GM21381 (cell line): ENCODE data around the gene MYT1.
"Not testable (repeated sequence)": the region's sequence is repeated elsewhere in the genome, so short reads cannot be mapped to it uniquely, and the experiment has no call there.

Source experiments
- ATAC-seq: cut with Tn5 transposase; IDR thresholded peaks from one replicate; pipeline ENCODE4 v1.9.1; 2021; ENCODE audit warnings: mild to moderate bottlenecking, moderate library complexity; ENCODE audit not compliant: unreplicated experiment

MYT1 gene

DNA sequence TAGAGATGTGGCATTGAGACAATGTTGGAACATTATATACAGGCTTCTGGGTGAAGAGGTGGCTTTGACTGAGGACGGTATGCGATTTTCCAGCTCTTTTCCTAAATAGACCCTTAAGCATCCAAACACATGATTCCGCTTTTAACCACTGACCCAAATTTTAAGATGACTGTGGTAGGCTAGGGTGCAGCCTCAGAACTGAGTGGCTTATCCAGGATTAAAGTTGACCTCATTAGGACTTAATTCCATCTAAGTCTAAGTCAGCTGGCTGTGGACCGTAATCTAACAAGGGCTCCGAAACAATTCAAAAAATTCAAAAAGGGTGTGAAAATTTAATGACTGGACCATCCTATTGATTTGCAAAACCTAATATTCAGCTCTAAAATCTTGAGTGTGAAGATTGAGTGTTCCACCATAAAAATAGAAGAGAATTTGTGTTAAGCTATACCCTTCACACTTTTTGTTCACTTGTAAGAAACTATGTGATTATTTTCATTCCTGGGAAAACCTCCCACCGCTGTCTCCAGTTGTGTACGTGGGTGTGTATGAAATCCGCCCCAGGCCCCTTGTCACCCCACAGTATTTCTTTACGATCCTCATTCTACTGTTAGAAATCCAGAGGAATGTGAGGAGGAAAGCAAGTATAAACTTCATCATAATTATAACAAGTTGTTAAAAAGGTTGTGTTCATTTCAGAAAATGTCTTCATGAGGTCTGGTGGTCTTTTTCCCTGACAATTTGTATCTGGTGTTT, 94.0 kb downstream of the MYT1 start:
- no peak for ATAC-seq

- no peak for ATAC-seq
Measured at GRCh38 chr20:64260239-64260638, 96.0 kb downstream of the MYT1 start.

GRCh38 chr20:64261138-64261537, 96.9 kb downstream of the MYT1 start:
- no peak for ATAC-seq

GRCh38 chr20:64264091-64264490, 99.8 kb downstream of the MYT1 start:
- no peak for ATAC-seq

DNA sequence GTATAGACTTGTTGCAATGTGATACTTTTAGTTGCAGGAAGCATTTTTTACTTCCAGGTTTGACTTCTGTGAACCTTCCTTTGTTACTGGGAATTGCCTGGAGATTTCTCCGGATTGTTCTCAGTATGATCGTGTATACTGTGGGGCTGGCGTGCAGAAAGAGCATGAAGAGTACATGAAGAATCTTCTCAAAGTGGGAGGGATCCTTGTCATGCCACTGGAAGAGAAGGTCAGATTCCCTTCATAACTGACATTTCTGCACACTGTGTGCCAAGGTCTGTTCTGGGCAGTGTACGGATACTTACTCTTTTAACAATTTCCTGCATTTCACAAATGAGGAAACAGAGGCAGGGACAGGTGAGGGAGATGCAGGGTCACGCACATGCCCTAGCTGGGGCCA, 100.9 kb downstream of the MYT1 start:
- ATAC-seq: no peak

- no peak for ATAC-seq
Measured at GRCh38 chr20:64266988-64267387, 102.7 kb downstream of the MYT1 start.

DNA sequence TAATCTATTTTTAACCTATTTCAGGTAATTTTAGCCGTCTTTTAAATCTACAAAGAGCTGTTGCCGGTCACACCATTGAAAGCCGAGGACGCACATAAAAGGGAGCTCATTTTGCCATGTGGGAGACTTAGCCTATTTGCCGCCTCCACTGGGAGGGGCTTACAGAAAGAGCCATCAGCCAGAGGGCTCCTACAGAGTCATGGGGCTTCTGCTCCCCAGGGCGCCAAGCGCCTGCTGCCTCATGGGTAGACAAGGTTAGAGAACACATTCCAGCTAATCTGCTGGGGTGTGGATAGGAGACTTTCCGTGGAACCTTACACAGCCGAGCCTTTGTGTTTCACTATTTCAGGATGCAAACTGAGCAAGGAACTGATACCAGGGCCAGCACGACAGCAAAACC, 103.9 kb downstream of the MYT1 start:
- no peak for ATAC-seq

DNA sequence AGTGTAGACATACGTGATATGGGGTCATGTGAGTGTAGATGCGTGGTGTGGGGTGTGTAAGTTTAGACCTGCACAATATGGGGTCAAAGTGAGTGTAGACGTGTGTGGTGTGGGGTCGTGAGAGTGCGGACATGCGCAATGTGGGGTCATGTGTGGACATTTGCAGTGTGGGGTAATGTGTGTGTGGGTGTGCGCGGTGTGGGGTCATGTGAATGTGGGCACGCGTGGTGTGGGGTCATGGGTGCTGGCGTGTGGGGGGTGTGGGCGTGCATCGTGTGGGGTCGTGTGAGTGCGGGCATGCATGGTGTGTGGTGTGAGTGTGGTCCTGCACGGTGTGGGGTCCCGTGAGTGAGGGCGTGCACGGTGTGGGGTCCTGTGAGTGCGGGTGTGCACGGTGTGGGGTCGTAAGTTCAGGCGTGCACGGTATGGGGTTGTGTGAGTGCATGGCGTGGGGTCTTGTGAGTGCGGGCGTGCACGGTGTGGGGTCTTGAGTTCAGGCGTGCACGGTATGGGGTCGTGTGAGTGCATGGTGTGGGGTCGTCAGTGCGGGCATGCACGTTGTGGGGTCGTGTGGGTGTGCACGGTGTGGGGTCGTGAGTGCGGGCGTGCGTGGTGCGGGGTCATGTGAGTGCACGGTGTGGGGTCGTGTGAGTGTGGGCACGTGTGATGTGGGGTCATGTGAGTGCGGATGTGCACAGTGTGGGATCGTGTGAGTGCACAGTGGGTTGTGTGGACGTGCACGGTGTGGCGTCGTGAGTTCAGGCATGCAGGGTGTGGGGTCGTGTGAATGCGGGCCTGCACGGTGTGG, 105.6 kb downstream of the MYT1 start:
- ATAC-seq: no peak

- ATAC-seq: no peak
Measured at GRCh38 chr20:64271636-64272035, 107.4 kb downstream of the MYT1 start.

GRCh38 chr20:64273109-64273508, 108.9 kb downstream of the MYT1 start:
- ATAC-seq: no peak

GRCh38 chr20:64276817-64277216, 112.6 kb downstream of the MYT1 start:
- no peak for ATAC-seq

DNA sequence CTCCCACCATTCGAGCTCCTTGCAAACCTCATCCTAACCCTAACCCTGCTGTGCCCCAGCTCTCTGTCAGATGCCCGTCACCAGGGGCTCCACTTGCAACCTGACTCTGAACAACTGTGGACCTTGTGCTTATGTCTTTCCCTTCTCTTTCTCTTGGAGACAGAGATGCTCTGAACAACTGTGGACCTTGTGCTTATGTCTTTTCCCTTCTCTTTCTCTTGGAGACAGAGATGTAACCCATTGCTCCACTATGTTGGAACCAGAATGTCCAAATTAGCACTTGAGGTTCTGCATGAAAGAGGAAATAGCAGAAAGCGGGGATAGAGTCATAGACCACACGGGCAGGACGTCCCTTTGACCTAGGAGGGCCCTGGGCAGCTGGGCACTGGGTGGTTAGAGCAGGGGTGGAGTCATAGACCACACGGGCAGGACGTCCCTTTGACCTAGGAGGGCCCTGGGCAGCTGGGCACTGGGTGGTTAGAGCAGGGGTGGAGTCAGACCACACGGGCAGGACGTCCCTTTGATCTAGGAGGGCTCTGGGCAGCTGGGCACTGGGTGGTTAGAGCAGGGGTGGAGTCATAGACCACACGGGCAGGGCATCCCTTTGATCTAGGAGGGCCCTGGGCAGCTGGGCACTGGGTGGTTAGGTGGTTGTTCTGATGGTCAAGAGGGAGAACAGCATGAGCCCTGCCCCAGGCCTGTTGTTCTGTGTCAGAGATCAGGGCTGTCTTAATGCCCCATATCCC, 113.5 kb downstream of the MYT1 start:
- no peak for ATAC-seq

DNA sequence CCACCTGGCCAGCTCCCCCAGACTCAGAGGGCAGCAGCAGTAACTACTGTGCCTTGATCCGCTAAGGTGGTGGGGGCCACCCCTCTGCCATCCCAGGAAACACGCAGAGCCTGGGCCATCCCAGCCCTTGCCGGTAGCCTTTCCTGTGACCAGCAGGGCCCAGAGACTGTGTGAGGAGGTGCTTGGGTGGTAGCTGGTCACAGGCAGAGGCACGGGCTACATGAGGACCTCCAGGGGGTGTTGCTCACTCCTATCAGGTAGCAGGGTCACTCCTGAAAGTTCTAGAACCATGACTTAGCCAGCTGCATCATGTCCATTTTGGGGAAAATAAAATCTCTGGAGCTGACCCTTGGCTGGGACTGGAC, 114.0 kb downstream of the MYT1 start:
- no peak for ATAC-seq

GRCh38 chr20:64279826-64280459, 115.7 kb downstream of the MYT1 start:
- no peak for ATAC-seq

GRCh38 chr20:64280460-64280843, 116.2 kb downstream of the MYT1 start:
- no peak for ATAC-seq

- ATAC-seq: no peak
Measured at GRCh38 chr20:64283646-64284045, 119.4 kb downstream of the MYT1 start.

- ATAC-seq: peak; percentile 92
Measured at GRCh38 chr20:64285579-64286446, 121.6 kb downstream of the MYT1 start.

DNA sequence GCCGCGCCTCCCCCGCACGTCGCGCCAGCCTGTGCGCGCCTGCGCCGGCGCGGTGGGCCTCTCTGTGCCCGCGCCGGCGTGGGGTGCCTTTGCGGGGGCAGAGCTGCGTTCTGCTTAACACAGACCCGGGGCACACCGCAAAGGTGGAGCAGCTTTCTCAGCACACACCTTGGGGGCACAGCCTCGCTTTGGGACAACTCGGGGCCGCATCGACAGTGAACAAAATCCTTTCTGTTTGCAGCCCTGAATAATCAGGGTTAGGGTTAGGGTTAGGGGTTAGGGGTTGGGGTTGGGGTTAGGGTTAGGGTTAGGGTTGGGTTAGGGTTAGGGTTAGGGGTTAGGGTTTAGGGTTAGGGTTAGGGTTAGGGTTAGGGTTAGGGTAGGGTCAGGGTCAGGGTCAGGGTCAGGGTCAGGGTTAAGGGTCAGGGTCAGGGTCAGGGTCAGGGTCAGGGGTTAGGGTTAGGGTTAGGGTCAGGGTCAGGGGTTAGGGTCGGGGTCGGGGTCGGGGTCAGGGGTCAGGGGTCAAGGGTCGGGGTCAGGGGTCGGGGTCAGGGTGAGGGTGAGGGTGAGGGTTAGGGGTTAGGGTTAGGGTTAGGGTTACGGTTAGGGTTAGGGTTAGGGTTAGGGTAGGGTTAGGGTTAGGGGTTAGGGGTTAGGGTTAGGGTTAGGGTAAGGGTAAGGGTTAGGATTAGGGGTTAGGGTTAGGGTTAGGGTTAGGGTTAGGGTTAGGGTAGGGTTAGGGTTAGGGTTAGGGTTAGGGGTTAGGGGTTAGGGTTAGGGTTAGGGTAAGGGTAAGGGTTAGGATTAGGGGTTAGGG, 122.4 kb downstream of the MYT1 start:
- ATAC-seq: not testable (repeated sequence)

DNA sequence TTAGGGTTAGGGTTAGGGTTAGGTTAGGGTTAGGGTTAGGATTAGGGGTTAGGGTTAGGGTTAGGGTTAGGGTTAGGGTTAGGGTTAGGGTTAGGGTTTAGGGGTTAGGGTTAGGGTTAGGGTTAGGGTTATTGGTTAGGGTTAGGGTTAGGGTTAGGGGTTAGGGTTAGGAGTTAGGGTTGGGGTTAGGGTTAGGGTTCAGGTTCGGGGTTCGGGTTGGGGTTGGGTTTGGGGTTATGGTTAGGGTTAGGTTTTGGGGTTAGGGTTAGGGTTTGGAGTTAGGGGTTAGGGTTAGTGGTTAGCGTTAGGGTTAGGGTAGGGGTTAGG, 123.0 kb downstream of the MYT1 start:
- not testable (repeated sequence) for ATAC-seq
